ENCODE results near the gene NOTO.

NOTO gene

GRCh38 chr2:73212448-73213176 is 10.2 kb downstream of the NOTO start:
- peaks cover 25% of the 10 kb centered on the region for H3K4me1 Mint-ChIP-seq (ENCODE audit: low read depth)
- peak; percentile 60 for DNase-seq (ENCODE audit: low spot score)
- H3K27me3 Mint-ChIP-seq (ENCODE audit: low read depth) = peaks cover 12% of the 10 kb centered on the region
- H3K9me3 Mint-ChIP-seq = no peaks in the 10 kb centered on the region
- H3K4me3 Mint-ChIP-seq = no peak overlapping the region
- H3K36me3 Mint-ChIP-seq (ENCODE audit: low read depth) = peaks cover 1% of the 10 kb centered on the region
- no peak overlapping the region for H3K27ac Mint-ChIP-seq

GRCh38 chr2:73214120-73215035 is 12.0 kb downstream of the NOTO start, which contains the start of gene SMYD5:
TSS of gene SMYD5 (plus strand) at chr2:73214245. CDS start at chr2:73214267, 22 bp downstream.
- peaks cover 25% of the 10 kb centered on the region for H3K4me1 Mint-ChIP-seq (ENCODE audit: low read depth)

GRCh38 chr2:73215254-73215653 is 12.9 kb downstream of the NOTO start:
- DNase-seq (ENCODE audit: low spot score) = no peak
- H3K27me3 Mint-ChIP-seq (ENCODE audit: low read depth) = no peaks in the 10 kb centered on the region
- peak overlapping the region; percentile 98 for H3K4me3 Mint-ChIP-seq
- peaks cover 25% of the 10 kb centered on the region for H3K4me1 Mint-ChIP-seq (ENCODE audit: low read depth)
- H3K9me3 Mint-ChIP-seq = no peaks in the 10 kb centered on the region
- H3K27ac Mint-ChIP-seq = peak overlapping the region; percentile 22
- peaks cover 1% of the 10 kb centered on the region for H3K36me3 Mint-ChIP-seq (ENCODE audit: low read depth)

More at GRCh38 chr2:73214120-73215035, 12.0 kb downstream of the NOTO start, which contains the start of gene SMYD5:
- Mint-ChIP-seq H3K27ac (peak within 1 kb of the TSS; percentile 83), H3K9me3 (no peaks in the 10 kb centered on the region), H3K27me3 (ENCODE audit: low read depth) (peaks cover 4% of the 10 kb centered on the region), H3K4me3 (peak within 1 kb of the TSS; percentile 98), H3K36me3 (ENCODE audit: low read depth) (peaks cover 1% of the 10 kb centered on the region)
- DNase-seq (ENCODE audit: low spot score) = peak; percentile 89

- peaks cover 4% of the 10 kb centered on the region for H3K36me3 Mint-ChIP-seq (ENCODE audit: low read depth)
- peaks cover 25% of the 10 kb centered on the region for H3K4me1 Mint-ChIP-seq (ENCODE audit: low read depth)
- H3K4me3 Mint-ChIP-seq = no peak overlapping the region
- H3K27me3 Mint-ChIP-seq (ENCODE audit: low read depth) = no peaks in the 10 kb centered on the region
- no peak for DNase-seq (ENCODE audit: low spot score)
- no peak overlapping the region for H3K27ac Mint-ChIP-seq
- no peaks in the 10 kb centered on the region for H3K9me3 Mint-ChIP-seq
These were observed 14.8 kb downstream of the NOTO start for GRCh38 chr2:73217160-73217559.

GRCh38 chr2:73217826-73218225 is 15.5 kb downstream of the NOTO start:
- Mint-ChIP-seq H3K4me1 (ENCODE audit: low read depth) (peaks cover 21% of the 10 kb centered on the region), H3K9me3 (no peaks in the 10 kb centered on the region), H3K27ac (no peak overlapping the region), H3K4me3 (no peak overlapping the region), H3K36me3 (ENCODE audit: low read depth) (peaks cover 4% of the 10 kb centered on the region), H3K27me3 (ENCODE audit: low read depth) (no peaks in the 10 kb centered on the region)
- DNase-seq (ENCODE audit: low spot score) = no peak

GRCh38 chr2:73218298-73218697 is 15.9 kb downstream of the NOTO start:
- no peak for DNase-seq (ENCODE audit: low spot score)
- no peak overlapping the region for H3K4me3 Mint-ChIP-seq

GRCh38 chr2:73223821-73224220 is 21.4 kb downstream of the NOTO start:
- no peaks in the 10 kb centered on the region for H3K27me3 Mint-ChIP-seq (ENCODE audit: low read depth)
- H3K36me3 Mint-ChIP-seq (ENCODE audit: low read depth) = peaks cover 3% of the 10 kb centered on the region
- no peak for DNase-seq (ENCODE audit: low spot score)
- peaks cover 5% of the 10 kb centered on the region for H3K4me1 Mint-ChIP-seq (ENCODE audit: low read depth)
- H3K4me3 Mint-ChIP-seq = no peak overlapping the region
- H3K27ac Mint-ChIP-seq = no peak overlapping the region
- H3K9me3 Mint-ChIP-seq = no peaks in the 10 kb centered on the region

More at GRCh38 chr2:73218298-73218697, 15.9 kb downstream of the NOTO start:
- no peaks in the 10 kb centered on the region for H3K27me3 Mint-ChIP-seq (ENCODE audit: low read depth)
- no peak overlapping the region for H3K27ac Mint-ChIP-seq
- H3K9me3 Mint-ChIP-seq = no peaks in the 10 kb centered on the region
- peaks cover 4% of the 10 kb centered on the region for H3K36me3 Mint-ChIP-seq (ENCODE audit: low read depth)
- peaks cover 19% of the 10 kb centered on the region for H3K4me1 Mint-ChIP-seq (ENCODE audit: low read depth)

GRCh38 chr2:73225513-73226360 is 23.4 kb downstream of the NOTO start:
- Mint-ChIP-seq H3K4me3 (no peak overlapping the region), H3K9me3 (no peaks in the 10 kb centered on the region), H3K27me3 (ENCODE audit: low read depth) (no peaks in the 10 kb centered on the region)

GRCh38 chr2:73227086-73227485 is 24.7 kb downstream of the NOTO start:
- no peaks in the 10 kb centered on the region for H3K27me3 Mint-ChIP-seq (ENCODE audit: low read depth)
- H3K4me1 Mint-ChIP-seq (ENCODE audit: low read depth) = peaks cover 5% of the 10 kb centered on the region
- no peak overlapping the region for H3K4me3 Mint-ChIP-seq
- H3K9me3 Mint-ChIP-seq = no peaks in the 10 kb centered on the region
- peaks cover 1% of the 10 kb centered on the region for H3K36me3 Mint-ChIP-seq (ENCODE audit: low read depth)
- no peak for DNase-seq (ENCODE audit: low spot score)
- H3K27ac Mint-ChIP-seq = no peak overlapping the region

More at GRCh38 chr2:73225513-73226360, 23.4 kb downstream of the NOTO start:
- Mint-ChIP-seq H3K4me1 (ENCODE audit: low read depth) (peaks cover 5% of the 10 kb centered on the region), H3K27ac (no peak overlapping the region), H3K36me3 (ENCODE audit: low read depth) (peaks cover 3% of the 10 kb centered on the region)
- no peak for DNase-seq (ENCODE audit: low spot score)

GRCh38 chr2:73228631-73229030 is 26.3 kb downstream of the NOTO start:
- no peak overlapping the region for H3K27ac Mint-ChIP-seq
- DNase-seq (ENCODE audit: low spot score) = no peak
- no peaks in the 10 kb centered on the region for H3K27me3 Mint-ChIP-seq (ENCODE audit: low read depth)
- H3K9me3 Mint-ChIP-seq = no peaks in the 10 kb centered on the region
- H3K36me3 Mint-ChIP-seq (ENCODE audit: low read depth) = no peaks in the 10 kb centered on the region
- H3K4me1 Mint-ChIP-seq (ENCODE audit: low read depth) = peaks cover 8% of the 10 kb centered on the region
- H3K4me3 Mint-ChIP-seq = no peak overlapping the region

GRCh38 chr2:73232403-73233153 is 30.2 kb downstream of the NOTO start:
- H3K4me1 Mint-ChIP-seq (ENCODE audit: low read depth) = peaks cover 20% of the 10 kb centered on the region
- peak; percentile 16 for DNase-seq (ENCODE audit: low spot score)
- peak overlapping the region; percentile 46 for H3K27ac Mint-ChIP-seq
- no peaks in the 10 kb centered on the region for H3K27me3 Mint-ChIP-seq (ENCODE audit: low read depth)
- peak overlapping the region; percentile 99 for H3K4me3 Mint-ChIP-seq
- H3K9me3 Mint-ChIP-seq = no peaks in the 10 kb centered on the region
- peaks cover 10% of the 10 kb centered on the region for H3K36me3 Mint-ChIP-seq (ENCODE audit: low read depth)

- H3K27me3 Mint-ChIP-seq (ENCODE audit: low read depth) = no peaks in the 10 kb centered on the region
- H3K36me3 Mint-ChIP-seq (ENCODE audit: low read depth) = peaks cover 10% of the 10 kb centered on the region
- DNase-seq (ENCODE audit: low spot score) = peak; percentile 98
- H3K27ac Mint-ChIP-seq = peak within 1 kb of the TSS; percentile 93
- peak within 1 kb of the TSS; percentile 99 for H3K4me3 Mint-ChIP-seq
- H3K4me1 Mint-ChIP-seq (ENCODE audit: low read depth) = peaks cover 24% of the 10 kb centered on the region
- H3K9me3 Mint-ChIP-seq = no peaks in the 10 kb centered on the region
These were observed 31.0 kb downstream of the NOTO start, which contains the start of gene PRADC1 for GRCh38 chr2:73233154-73233931. TSS of gene PRADC1 (minus strand) at chr2:73233239. CDS start at chr2:73233160, 79 bp downstream.

Data from T-helper 2 cell treated with Interferon-gamma antibody and Interleukin-4, amounts not matched to agents 5 μg/mL and 100 μg/mL, for 36 hours (primary cell).